ENCODE measurements around the gene TRIM26. TPM values are rescaled to one million over a fixed set of nuclear protein-coding genes. Genes with fewer than 3 reads are reported as not detected.

The TRIM26 gene
- total RNA-seq, 4 donors from 2014 or later: 14.9 to 38.1 (median 30.0) TPM

DNA sequence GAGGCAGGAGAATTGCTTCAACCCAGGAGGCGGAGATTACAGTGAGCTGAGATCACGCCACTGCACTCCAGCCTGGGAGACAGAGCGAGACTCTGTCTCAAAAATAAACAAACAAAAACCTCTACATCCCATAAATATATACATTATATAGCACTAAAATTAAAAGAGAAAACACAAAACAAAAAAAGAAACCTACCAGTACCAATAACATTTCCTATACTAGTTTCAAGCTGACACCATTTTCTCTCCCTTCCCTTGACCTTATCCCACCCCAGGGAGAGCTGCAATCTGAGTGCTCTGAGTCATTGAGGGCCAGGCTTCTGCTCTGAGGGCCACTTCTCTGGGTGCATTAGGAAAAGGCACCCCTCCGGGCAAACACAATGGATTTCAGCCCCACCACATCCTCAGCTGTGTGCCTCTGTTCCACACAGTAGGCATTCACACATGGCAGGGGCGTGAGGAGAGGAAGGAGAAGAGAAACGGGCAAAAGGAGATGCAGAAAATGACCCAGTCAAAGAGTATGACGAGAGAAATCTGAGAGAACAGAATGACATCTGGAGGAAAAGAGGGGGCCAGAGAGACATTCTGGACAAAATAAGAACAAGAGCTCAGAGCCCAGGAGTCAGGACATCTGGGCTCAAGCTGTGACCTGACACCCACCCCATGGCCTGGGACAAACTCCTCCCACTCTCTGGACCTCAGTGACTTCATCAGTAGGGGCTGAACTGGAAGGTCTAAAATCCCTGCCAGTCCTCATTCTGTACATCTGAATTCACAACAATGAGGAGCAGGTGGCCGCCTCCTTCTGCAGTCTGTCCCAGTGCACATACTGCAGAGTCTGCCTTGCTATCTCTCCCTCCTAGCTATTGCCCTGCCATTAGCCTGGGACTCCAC lies 18.2 kb downstream of the TRIM26 start:
- TF ChIP-seq CTCF (IDR thresholded peaks at IDR 0.05): no peak
- no peak for TF ChIP-seq POLR2A (IDR thresholded peaks at IDR 0.05)
- H3K27ac ChIP-seq: no peak overlapping the region
- H3K9me3 ChIP-seq: no peaks in the 10 kb centered on the region
- H3K4me1 ChIP-seq: no peaks in the 10 kb centered on the region
- no peaks in the 10 kb centered on the region for H3K27me3 ChIP-seq
- H3K4me3 ChIP-seq: no peak overlapping the region
- no peak for DNase-seq
- H3K36me3 ChIP-seq: no peaks in the 10 kb centered on the region
- intact Hi-C loops (cut with DNase I; ENCODE audit: low total_unique reads): no loop called here

DNA sequence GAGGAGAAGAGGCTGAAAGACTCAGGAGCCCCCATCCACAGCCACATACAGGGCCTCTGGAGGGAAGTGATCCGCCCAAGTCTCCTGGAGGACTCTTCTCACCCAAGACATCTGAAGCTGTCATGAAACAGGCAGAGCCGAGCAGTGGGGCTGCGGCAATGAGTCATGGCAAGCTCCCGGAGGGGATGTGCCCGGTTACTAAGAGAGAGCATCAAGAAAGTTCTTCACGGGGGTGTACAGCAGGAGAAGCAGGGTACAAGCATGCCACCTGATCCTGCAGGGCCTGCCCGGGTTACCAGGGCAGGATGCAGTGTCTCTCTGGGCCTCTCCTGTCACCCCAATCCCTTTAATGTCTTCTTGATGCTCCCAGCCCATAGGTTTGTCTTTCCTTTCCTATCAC lies 21.1 kb downstream of the TRIM26 start:
- no peaks in the 10 kb centered on the region for H3K27me3 ChIP-seq
- H3K27ac ChIP-seq: no peak overlapping the region
- H3K36me3 ChIP-seq: no peaks in the 10 kb centered on the region
- no peak overlapping the region for H3K4me3 ChIP-seq
- TF ChIP-seq CTCF (IDR thresholded peaks at IDR 0.05): no peak
- TF ChIP-seq POLR2A (IDR thresholded peaks at IDR 0.05): no peak
- no peaks in the 10 kb centered on the region for H3K4me1 ChIP-seq
- DNase-seq: no peak
- H3K9me3 ChIP-seq: no peaks in the 10 kb centered on the region
- intact Hi-C loops (cut with DNase I; ENCODE audit: low total_unique reads): no loop called here

GRCh38 chr6:30188541-30188940 lies 24.7 kb downstream of the TRIM26 start:
- Histone ChIP-seq H3K4me1 (no peaks in the 10 kb centered on the region), H3K4me3 (no peak overlapping the region), H3K9me3 (no peaks in the 10 kb centered on the region), H3K36me3 (no peaks in the 10 kb centered on the region), H3K27ac (no peak overlapping the region), H3K27me3 (no peaks in the 10 kb centered on the region)
- TF ChIP-seq CTCF (IDR thresholded peaks at IDR 0.05) (no peak), POLR2A (IDR thresholded peaks at IDR 0.05) (no peak)
- intact Hi-C loops (cut with DNase I; ENCODE audit: low total_unique reads): no loop called here
- DNase-seq: no peak

DNA sequence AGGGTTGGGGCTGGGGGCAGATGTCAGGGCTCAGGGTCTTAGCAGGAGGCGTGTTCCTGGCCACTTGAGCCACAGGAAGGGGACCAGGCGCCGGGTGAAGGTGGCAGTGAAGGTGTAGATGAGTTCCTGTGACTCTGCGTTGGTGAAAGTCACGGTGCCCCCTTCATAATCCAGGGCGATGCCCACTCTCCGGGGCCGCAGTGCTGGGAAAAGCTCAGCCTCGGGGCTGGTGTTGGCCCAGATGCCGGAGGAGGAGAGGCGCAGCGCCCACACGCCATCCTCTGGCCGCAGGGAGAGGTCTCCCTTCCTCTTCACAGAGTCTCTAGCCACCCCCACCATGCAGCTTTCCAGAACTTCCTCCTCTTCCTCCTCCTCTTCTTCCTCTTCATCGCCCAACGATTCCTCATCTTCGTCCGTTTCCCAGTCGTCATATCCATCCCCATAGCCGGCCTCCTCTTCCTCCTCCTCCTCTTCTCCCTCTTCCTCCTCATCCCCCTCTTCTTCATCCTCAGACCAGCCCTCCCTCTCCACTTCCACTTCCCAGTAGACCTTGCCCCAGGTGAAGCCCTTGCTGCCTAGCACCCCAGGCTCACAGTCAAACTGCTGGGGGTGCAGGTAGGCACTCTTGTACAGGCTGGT lies 27.2 kb downstream of the TRIM26 start:
- no peaks in the 10 kb centered on the region for H3K4me1 ChIP-seq
- H3K27me3 ChIP-seq: no peaks in the 10 kb centered on the region
- TF ChIP-seq POLR2A (IDR thresholded peaks at IDR 0.05) (no peak), CTCF (IDR thresholded peaks at IDR 0.05) (no peak)
- no peaks in the 10 kb centered on the region for H3K36me3 ChIP-seq
- H3K9me3 ChIP-seq: no peaks in the 10 kb centered on the region
- intact Hi-C loops (cut with DNase I; ENCODE audit: low total_unique reads): no loop called here
- DNase-seq: no peak
- H3K27ac ChIP-seq: no peak overlapping the region
- H3K4me3 ChIP-seq: no peak overlapping the region

- TF ChIP-seq CTCF (IDR thresholded peaks at IDR 0.05): no peak
- no peak for TF ChIP-seq POLR2A (IDR thresholded peaks at IDR 0.05)
- Histone ChIP-seq H3K9me3 (no peaks in the 10 kb centered on the region), H3K4me3 (no peak overlapping the region), H3K4me1 (no peaks in the 10 kb centered on the region), H3K27me3 (no peaks in the 10 kb centered on the region), H3K36me3 (no peaks in the 10 kb centered on the region), H3K27ac (no peak overlapping the region)
- intact Hi-C loops (cut with DNase I; ENCODE audit: low total_unique reads): no loop called here
- no peak for DNase-seq
Measured at GRCh38 chr6:30184417-30185031, 28.7 kb downstream of the TRIM26 start.
